Spleen (tissue), 11 donors: ENCODE results near the gene CPXM2. TPM values are rescaled to one million over a fixed set of nuclear protein-coding genes. Genes with fewer than 3 reads are reported as not detected.

Source experiments
- DNase-seq: peaks from one replicate; pipeline ENCODE4 v3.0.0-alpha.2; 2020
- H3K27ac ChIP-seq, 8 donors: fragments of 200-600 bp; sonication (generic) in 7 of 8; 1 replicate in 4 of 8; 2 replicates in 4 of 8; pipeline versions ENCODE4 v1.5.0 to v1.8.0; 2016 to 2021; ENCODE audit warnings: inconsistent platforms in 4 of 8, mild to moderate bottlenecking in 4 of 8, moderate library complexity in 1 of 8
- H3K27me3 ChIP-seq, 7 donors: fragments of 200-600 bp; sonication (generic) in 6 of 7; replicated peaks in 1 of 7; 1 replicate in 4 of 7; 2 replicates in 3 of 7; pipeline versions ENCODE4 v1.5.0 to v1.8.0; 2016 to 2021; ENCODE audit warnings: inconsistent platforms in 3 of 7, mild to moderate bottlenecking in 1 of 7
- H3K36me3 ChIP-seq, 6 donors: fragments of 200-600 bp; sonication (generic) in 5 of 6; 1 replicate in 4 of 6; 2 replicates in 2 of 6; pipeline versions ENCODE4 v1.5.0 to v1.8.0; 2016 to 2021; ENCODE audit warnings: inconsistent platforms in 2 of 6
- H3K4me1 ChIP-seq, 6 donors: fragments of 200-600 bp; sonication (generic) in 5 of 6; 1 replicate in 3 of 6; 2 replicates in 3 of 6; pipeline versions ENCODE4 v1.5.0 to v1.8.0; 2016 to 2021; ENCODE audit warnings: inconsistent platforms in 3 of 6
- H3K4me3 ChIP-seq, 8 donors: fragments of 200-600 bp; sonication (generic) in 7 of 8; 1 replicate in 4 of 8; 2 replicates in 4 of 8; pipeline versions ENCODE4 v1.5.0 to v1.8.0; 2016 to 2021; ENCODE audit warnings: inconsistent platforms in 4 of 8, mild to moderate bottlenecking in 4 of 8, moderate library complexity in 2 of 8
- H3K9me3 ChIP-seq, 8 donors: fragments of 200-600 bp; sonication (generic) in 7 of 8; 1 replicate in 4 of 8; 2 replicates in 4 of 8; pipeline versions ENCODE4 v1.5.0 to v1.8.0; 2016 to 2021; ENCODE audit warnings: inconsistent platforms in 4 of 8
- CTCF ChIP-seq, 11 experiments: fragments of 200-600 bp in 7 of 11; fragments of 450-650 bp in 4 of 11; sonication (generic) in 4 of 11; IDR thresholded peaks in 8 of 11; conservative IDR thresholded peaks in 3 of 11; 1 replicate in 7 of 11; 2 replicates in 4 of 11; pipeline versions ENCODE4 v1.4.0 to v1.8.0; 2016 to 2021; ENCODE audit warnings: antibody characterized with exemption in 11 of 11, inconsistent platforms in 4 of 11, mild to moderate bottlenecking in 1 of 11
- POLR2A ChIP-seq, 3 donors: fragments of 450-650 bp; IDR thresholded peaks; one replicate each; pipeline ENCODE4 v1.5.1; 2017; ENCODE audit warnings: antibody characterized with exemption in 3 of 3, mild to moderate bottlenecking in 1 of 3
- POLR2AphosphoS5 ChIP-seq, 3 donors: sonication (generic); formaldehyde crosslinking; IDR thresholded peaks; one replicate each; pipeline ENCODE4 v1.5.1; 2017; ENCODE audit warnings: antibody characterized with exemption in 3 of 3
- WGBS, 5 donors: extraction: QIAGEN DNeasy Blood & Tissue Kit in 3 of 5; methylation state at CpG; one replicate each; pipeline versions ENCODE4 v1.1.5 to v1.1.7; 2013 to 2018; 5-methylcytosine and 5-hydroxymethylcytosine counted together
- intact Hi-C: fragments of 100-400 bp; cut with DNase I; formaldehyde crosslinking; loops from one replicate; pipeline ENCODE4 v1.15.0; 2023; ENCODE audit warnings: low total_unique reads
- polyA plus RNA-seq, 3 donors: library from polyadenylated mRNA; stranded (reverse); fragments of 200-250 nt; gene quantifications; one replicate each; pipeline ENCODE4 v1.2.1, GENCODE V29; 2013
- total RNA-seq, 7 donors: library from RNA; depleted of rRNA in 3 of 7; stranded (reverse); fragments of >200 nt in 3 of 7; fragmentation: NEBNext Ultra II Directional in 4 of 7; extraction: Animal tissue kit (Norgen Biotek cat#: 25700) in 4 of 7; gene quantifications; one replicate each; pipeline versions ENCODE4 v1.1.0 to v1.2.1, GENCODE V29; 2016 to 2021
- donor health status: healthy with polysubstance abuse.
- donor health status: DM: no; HTN: no; CAD: no; lungs with moderate emphysema.
- donor health status: DM: no; HTN: no; CAD: no.
- donor health status: Bipolar disorder and iron deficiency.
- donor health status: healthy.
- donor health status: DM: no; HTN: no; CAD: no.
- donor health status: DM: yes; HTN: yes; CAD: no.

Gene CPXM2
- total and polyA plus RNA-seq, 10 donors = 3.7 to 38.2 (median 21.7) TPM

GRCh38 chr10:123782549-123782948, 109.1 kb downstream of the CPXM2 start:
- Histone ChIP-seq H3K9me3 (no peaks in the 10 kb centered on the region), H3K4me3 (no peak overlapping the region), H3K27me3 (peaks cover 0 to 57% (median 0%) of the 10 kb centered on the region in 7 donors), H3K27ac (no peak overlapping the region), H3K36me3 (no peaks in the 10 kb centered on the region), H3K4me1 (no peaks in the 10 kb centered on the region)
- WGBS, 5 donors = 77 to 90% (median 82%) methylated on average over 5 of the region's 5 CpGs
- TF ChIP-seq POLR2A (IDR thresholded peaks at IDR 0.05) = no peak
- no peak for TF ChIP-seq POLR2AphosphoS5 (IDR thresholded peaks at IDR 0.05)
- no peak for TF ChIP-seq CTCF (IDR thresholded peaks at IDR 0.05 in 8 of 11, conservative IDR thresholded peaks at IDR 0.05 in 3 of 11)
- intact Hi-C loops = no loop called here
- no peak for DNase-seq

GRCh38 chr10:123781956-123782500, 109.6 kb downstream of the CPXM2 start:
- Histone ChIP-seq H3K36me3 (no peaks in the 10 kb centered on the region), H3K4me1 (no peaks in the 10 kb centered on the region), H3K27me3 (peaks cover 0 to 60% (median 0%) of the 10 kb centered on the region in 7 donors), H3K4me3 (no peak overlapping the region), H3K9me3 (no peaks in the 10 kb centered on the region), H3K27ac (no peak overlapping the region)
- WGBS, 5 donors = 45 to 58% (median 50%) methylated on average over 8 of the region's 8 CpGs
- no peak for TF ChIP-seq POLR2A (IDR thresholded peaks at IDR 0.05)
- no peak for TF ChIP-seq POLR2AphosphoS5 (IDR thresholded peaks at IDR 0.05)
- TF ChIP-seq CTCF (IDR thresholded peaks at IDR 0.05 in 8 of 11, conservative IDR thresholded peaks at IDR 0.05 in 3 of 11) = no peak
- intact Hi-C loops = no loop called here
- no peak for DNase-seq

- DNase-seq = peak; percentile 36
- TF ChIP-seq POLR2A (IDR thresholded peaks at IDR 0.05) (no peak), CTCF (IDR thresholded peaks at IDR 0.05 in 8 of 11, conservative IDR thresholded peaks at IDR 0.05 in 3 of 11) (no peak), POLR2AphosphoS5 (IDR thresholded peaks at IDR 0.05) (no peak)
- H3K27ac ChIP-seq = no peak overlapping the region
- no peak overlapping the region for H3K4me3 ChIP-seq
- peaks cover 0 to 60% (median 0%) of the 10 kb centered on the region in 7 donors for H3K27me3 ChIP-seq
- WGBS, 5 donors = 66 to 89% (median 84%) methylated on average over 8 to 9 of the region's 9 CpGs
- intact Hi-C loops = no loop called here
- H3K36me3 ChIP-seq = no peaks in the 10 kb centered on the region
- H3K9me3 ChIP-seq = no peaks in the 10 kb centered on the region
- H3K4me1 ChIP-seq = no peaks in the 10 kb centered on the region
Measured at GRCh38 chr10:123781324-123781900, 110.2 kb downstream of the CPXM2 start.

- intact Hi-C loops = no loop called here
- Histone ChIP-seq H3K36me3 (peaks cover 0 to 4% (median 0%) of the 10 kb centered on the region in 6 donors), H3K27me3 (peaks cover 0 to 60% (median 0%) of the 10 kb centered on the region in 7 donors), H3K27ac (no peak overlapping the region), H3K4me1 (no peaks in the 10 kb centered on the region), H3K4me3 (no peak overlapping the region), H3K9me3 (peaks cover 0 to under 1% (median 0%) of the 10 kb centered on the region in 8 donors)
- peak; percentile 2 for DNase-seq
- no peak for TF ChIP-seq POLR2AphosphoS5 (IDR thresholded peaks at IDR 0.05)
- TF ChIP-seq POLR2A (IDR thresholded peaks at IDR 0.05) = no peak
- TF ChIP-seq CTCF (IDR thresholded peaks at IDR 0.05 in 8 of 11, conservative IDR thresholded peaks at IDR 0.05 in 3 of 11) = no peak
- WGBS, 5 donors = 57 to 79% (median 67%) methylated on average over 7 of the region's 7 CpGs
Measured at GRCh38 chr10:123778719-123779517, 112.7 kb downstream of the CPXM2 start.
